LHCN-M2 (cell line): ENCODE data around the gene MAEA. TPM values are rescaled to one million over a fixed set of nuclear protein-coding genes. Genes with fewer than 3 reads are reported as not detected.

Source experiments
- DNase-seq: peaks from one replicate; pipeline ENCODE4 v3.0.0-alpha.2; 2012; ENCODE audit warnings: low read depth
- total RNA-seq: library from RNA; depleted of rRNA; stranded (reverse); fragments of >200 nt; gene quantifications from 2 replicates; pipeline ENCODE4 v1.2.3, GENCODE V29; 2014

MAEA gene
- total RNA-seq, 1 experiment from 2014 or later, result 94.1 TPM

GRCh38 chr4:1249731-1250526 is 39.8 kb upstream of the MAEA start:
- peak; percentile 29 for DNase-seq

DNA sequence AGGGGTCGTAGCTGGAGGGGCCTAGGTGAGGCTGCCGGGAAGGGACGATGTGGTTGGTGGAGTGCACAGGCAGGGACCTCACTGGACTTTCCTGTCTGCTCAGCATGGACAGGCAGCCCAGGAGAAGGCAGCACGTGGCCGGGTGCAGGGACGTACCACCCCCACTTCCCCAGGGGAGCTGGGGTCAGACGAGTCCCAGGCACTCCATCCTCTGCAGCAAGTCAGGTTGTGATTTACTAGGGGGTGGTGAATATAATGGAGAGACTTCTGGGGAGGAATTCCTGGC is 39.2 kb upstream of the MAEA start:
- DNase-seq, result no peak

DNA sequence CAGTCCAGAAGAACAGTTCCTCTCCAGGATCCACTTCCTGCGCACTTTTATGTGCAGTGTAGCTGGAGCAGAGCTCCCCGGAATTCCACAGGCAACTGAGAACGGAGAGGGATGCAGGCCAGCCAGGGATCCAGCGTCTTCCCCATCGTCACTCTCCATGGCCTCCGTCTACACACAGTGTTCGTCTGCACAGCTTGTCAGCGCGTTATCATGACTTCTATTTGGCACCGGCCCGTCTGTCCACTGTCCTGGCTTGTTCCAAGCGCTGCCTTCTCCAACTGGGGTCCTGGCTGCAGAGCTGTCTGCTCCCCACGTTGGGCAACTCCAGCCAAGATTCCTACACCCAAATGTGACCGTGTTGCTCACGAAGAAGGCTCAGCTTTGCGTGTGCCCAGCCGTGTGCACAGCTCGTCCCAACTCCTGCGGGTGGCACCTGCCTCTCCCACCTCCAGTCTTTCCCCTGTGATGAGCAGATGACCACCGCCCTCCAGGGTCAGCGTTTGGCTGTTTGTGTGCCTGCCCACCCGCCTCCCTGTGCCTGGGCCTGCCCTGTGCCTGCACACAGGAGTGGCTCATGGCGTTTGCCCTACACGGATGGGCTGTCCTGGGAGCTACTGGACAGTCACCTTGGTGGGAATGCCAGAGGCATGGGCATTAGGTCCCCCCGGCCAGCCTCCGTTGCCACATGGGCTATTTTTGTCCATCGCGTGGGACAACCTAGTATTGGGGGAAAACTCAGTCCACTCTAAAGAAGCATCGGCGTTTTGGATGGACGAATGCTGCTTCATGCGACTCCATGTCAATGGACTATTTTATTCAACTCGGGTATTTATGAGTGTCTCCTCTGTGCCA is 38.5 kb upstream of the MAEA start:
- no peak for DNase-seq

DNA sequence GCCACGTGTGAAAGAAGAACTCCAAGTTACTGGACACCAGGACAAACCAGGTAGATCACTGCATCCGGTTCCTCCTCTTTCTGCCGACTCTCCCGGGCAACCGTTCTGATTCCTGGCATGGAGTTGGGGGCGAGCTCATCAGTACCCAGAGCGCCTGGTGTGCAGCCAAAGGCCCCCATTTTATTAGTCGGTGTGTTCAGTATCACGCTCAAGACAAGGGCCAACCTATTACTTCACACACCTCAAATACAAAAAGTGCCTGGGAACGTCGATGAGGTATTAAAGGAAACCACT is 38.0 kb upstream of the MAEA start:
- no peak for DNase-seq

- no peak for DNase-seq
Observed at GRCh38 chr4:1252928-1253492, 36.7 kb upstream of the MAEA start.

GRCh38 chr4:1253831-1254230 is 35.9 kb upstream of the MAEA start:
- DNase-seq, result no peak

GRCh38 chr4:1255151-1255550 is 34.5 kb upstream of the MAEA start:
- DNase-seq, result peak; percentile 21

DNA sequence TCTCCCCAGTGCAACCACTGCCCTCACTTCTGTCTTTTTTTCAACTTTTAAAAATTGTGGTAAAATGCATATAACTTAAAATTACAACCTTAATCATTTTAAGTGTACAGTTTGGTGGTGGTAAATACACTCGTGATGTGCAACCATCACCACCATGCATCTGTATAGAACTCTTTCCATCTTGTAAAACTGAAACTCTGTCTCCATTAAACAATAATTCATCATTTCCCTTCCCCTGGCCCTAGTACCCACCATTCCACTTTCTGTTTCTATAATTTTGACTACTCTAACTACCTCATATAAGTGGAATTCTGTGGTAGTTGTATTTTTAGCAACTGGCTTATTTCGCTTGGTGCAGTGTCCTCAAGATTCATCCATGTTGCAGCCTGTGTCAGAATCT is 34.0 kb upstream of the MAEA start:
- no peak for DNase-seq

DNA sequence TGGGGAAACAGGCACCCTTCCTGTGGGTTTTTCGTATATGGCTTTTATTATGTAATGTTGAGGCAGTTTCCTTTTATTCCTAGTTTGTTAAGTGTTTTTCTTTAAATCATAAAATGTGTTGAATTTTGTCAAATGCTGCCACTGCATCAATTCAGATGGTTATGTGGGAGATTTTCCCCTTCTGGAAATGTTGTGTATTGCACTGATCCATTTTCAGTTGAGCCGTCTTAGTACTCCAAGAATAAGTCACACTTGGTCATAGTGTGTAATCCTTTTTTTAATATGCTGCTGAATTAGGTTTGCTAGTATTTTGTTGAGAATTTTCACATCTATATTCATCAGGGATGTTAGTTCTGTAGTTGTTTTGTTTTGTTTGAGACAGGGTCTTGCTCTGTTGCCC is 31.2 kb upstream of the MAEA start:
- DNase-seq, result no peak

- DNase-seq, result no peak
Observed at GRCh38 chr4:1259966-1260365, 29.7 kb upstream of the MAEA start.

DNA sequence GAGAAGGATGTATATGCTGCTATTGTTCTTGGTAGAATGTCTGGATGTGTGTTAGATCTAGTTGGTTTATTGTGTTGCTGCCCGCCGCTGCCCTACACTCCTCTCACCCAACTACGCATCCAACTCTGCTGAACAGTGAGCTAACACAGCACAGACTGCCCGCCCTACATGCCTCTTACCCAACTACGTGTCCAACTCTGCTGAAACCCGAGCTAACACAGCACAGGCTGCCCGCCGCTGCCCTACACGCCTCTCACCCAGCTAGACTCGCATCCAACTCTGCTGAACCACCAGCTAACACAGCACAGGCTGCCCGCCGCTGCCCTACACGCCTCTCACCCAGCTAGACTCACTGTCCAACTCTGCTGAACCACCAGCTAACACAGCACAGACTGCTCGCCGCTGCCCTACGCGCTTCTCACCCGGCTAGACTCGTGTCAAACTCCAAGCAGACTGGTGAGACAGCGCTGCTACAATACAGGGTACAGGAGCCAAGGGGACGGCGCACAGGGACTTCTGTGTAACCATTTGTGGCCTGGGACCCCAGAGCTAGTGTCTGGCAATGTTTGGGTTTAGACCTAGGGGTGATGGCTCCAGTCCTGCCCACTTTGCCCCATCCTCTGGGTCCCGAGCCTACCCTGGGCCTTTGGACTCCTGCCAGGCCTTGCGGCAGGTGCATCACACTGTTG is 29.1 kb upstream of the MAEA start:
- DNase-seq, result peak; percentile 20

DNA sequence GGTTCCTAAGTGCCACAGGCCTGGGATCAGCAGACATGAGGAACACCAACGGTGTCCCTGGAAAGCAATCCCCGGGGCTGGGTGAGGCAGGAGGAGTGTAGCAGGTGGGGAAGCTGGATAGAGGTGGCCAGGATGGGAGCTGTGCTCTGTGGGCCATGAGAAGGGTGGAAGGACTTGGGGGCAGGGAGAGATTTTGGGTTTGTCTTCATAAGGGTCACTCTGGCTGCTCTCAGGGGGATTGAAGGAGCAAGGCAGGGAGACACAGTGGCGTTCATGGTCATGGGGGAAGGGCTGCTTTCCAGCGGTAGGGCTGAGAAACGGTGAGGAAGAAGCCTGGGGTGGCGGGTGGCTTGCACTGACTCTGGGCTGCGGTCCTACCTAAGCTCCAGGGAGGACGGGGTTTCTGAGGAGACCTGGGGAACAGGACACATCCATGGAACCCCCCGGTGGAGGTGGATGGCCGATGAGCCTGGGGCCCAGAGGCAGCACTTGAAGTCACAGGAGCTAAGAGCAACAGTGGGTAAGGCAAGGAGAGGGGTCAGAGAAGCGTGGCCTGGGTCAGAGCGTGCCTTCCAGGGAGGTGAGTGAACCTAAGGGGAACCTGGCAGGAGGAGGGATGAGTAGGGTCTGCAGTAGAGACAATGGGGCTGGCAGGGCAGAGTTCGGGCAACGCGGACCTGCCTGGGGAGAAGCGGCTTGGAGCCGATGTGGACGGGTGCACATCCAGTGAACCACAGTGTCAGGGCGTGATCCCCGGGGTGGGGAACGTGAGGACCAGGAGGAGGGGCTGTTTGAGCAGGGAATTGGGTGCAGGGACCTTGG is 28.4 kb upstream of the MAEA start:
- no peak for DNase-seq

GRCh38 chr4:1264942-1265341 is 24.7 kb upstream of the MAEA start:
- DNase-seq, result no peak

GRCh38 chr4:1265351-1265750 is 24.3 kb upstream of the MAEA start:
- DNase-seq, result no peak

- no peak for DNase-seq
Observed at GRCh38 chr4:1266881-1267763, 22.6 kb upstream of the MAEA start.

DNA sequence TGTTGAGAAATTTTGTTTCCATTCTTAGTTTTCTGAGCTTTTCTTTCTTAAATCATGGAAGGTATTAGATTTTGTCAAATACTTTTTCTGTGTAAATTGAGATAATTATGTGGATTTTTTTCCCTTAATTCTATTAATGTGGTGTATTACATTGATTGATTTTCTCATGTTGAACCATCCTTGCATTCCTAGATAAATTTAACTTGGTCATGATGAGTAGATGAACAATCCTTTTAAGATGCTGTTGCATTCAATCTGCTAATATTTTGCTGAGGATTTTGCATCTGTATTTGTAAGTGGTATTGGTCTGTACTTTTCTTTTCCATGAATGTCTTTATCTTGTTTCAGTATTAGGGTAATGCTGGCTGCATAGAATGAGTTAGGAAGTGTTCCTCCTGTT is 20.5 kb upstream of the MAEA start:
- DNase-seq, result no peak

- no peak for DNase-seq
Observed at GRCh38 chr4:1271686-1272085, 18.0 kb upstream of the MAEA start.

DNA sequence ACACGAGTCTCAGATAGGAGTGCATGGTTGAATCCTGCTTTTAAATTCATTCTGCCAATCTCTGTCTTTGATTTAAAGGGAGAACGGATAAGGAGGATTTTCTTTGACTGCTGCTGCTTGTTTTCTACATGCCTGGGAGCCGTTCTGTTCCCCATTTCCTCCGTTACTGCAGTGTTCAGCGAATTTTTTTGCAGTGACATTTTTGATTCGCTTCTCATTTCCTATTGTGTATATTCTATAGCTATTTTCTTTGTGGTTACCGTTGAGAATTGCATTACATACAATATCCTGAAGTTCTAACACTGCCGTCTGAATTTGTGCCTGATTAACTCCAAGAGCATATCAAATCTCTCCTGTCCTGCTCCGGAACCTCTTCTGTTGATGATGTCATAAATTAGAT is 14.8 kb upstream of the MAEA start:
- DNase-seq, result no peak

GRCh38 chr4:1276984-1277383 is 12.7 kb upstream of the MAEA start:
- no peak for DNase-seq
